GM20000 (cell line): ENCODE results near the gene NDUFA12.

Source experiments
- DNase-seq: peaks from one replicate; pipeline ENCODE4 v3.0.0; 2012; ENCODE audit warnings: low spot score
- CTCF ChIP-seq: IDR thresholded peaks from 2 replicates; pipeline ENCODE4 v1.5.1; 2012; ENCODE audit warnings: mild to moderate bottlenecking, control low read depth; ENCODE audit errors: extremely low read depth, missing control alignments

The NDUFA12 gene

GRCh38 chr12:94971923-94972322 is 31.6 kb downstream of the NDUFA12 start:
- no peak for DNase-seq
- no peak for TF ChIP-seq CTCF

- TF ChIP-seq CTCF = no peak
Measured at GRCh38 chr12:94970560-94970959, 32.9 kb downstream of the NDUFA12 start.

GRCh38 chr12:94969424-94969823 is 34.1 kb downstream of the NDUFA12 start:
- no peak for DNase-seq
- no peak for TF ChIP-seq CTCF

More at GRCh38 chr12:94970560-94970959, 32.9 kb downstream of the NDUFA12 start:
- no peak for DNase-seq

- no peak for TF ChIP-seq CTCF
- DNase-seq = no peak
Measured at GRCh38 chr12:94965982-94966630, 37.4 kb downstream of the NDUFA12 start.

GRCh38 chr12:94963649-94964048 is 39.8 kb downstream of the NDUFA12 start:
- no peak for DNase-seq
- TF ChIP-seq CTCF = no peak

GRCh38 chr12:94962670-94963069 is 40.8 kb downstream of the NDUFA12 start:
- TF ChIP-seq CTCF = no peak
- no peak for DNase-seq

- no peak for DNase-seq
- TF ChIP-seq CTCF = no peak
Measured at GRCh38 chr12:94961911-94962310, 41.6 kb downstream of the NDUFA12 start.
